GM12878 (cell line): ENCODE results near the gene INHBE. TPM values are rescaled to one million over a fixed set of nuclear protein-coding genes. Genes with fewer than 3 reads are reported as not detected.

ENCODE experiments used
- ATAC-seq: fragments of 200-7000 bp; cut with Tn5 transposase; 3 replicates; pipeline ENCODE4 v1.9.1; 2020; ENCODE audit warnings: mild to moderate bottlenecking, moderate library complexity
- BruUV-seq: library from RNA; stranded (reverse); fragments of 400-500 nt; replicated peaks from 2 replicates; lab custom pipeline; 2021; lab: Mats Ljungman, UMichigan
- CTCF ChIA-PET: fragments of 300-600 bp; sonication (Branson Sonifier 250); formaldehyde crosslinking; extraction: SDS; loops from one replicate; lab custom pipeline; 2021; ENCODE audit warnings: inconsistent platforms; lab: Yijun Ruan, JAX
- POLR2A ChIA-PET: fragments of 350-600 bp; formaldehyde crosslinking; extraction: SDS; loops from one replicate; lab custom pipeline; 2021; ENCODE audit warnings: inconsistent platforms; lab: Charles Lee
- RAD21 ChIA-PET: fragments of 300-600 bp; sonication (Branson Sonifier 250); formaldehyde crosslinking; loops from one replicate; lab custom pipeline; 2023; ENCODE audit warnings: antibody characterized with exemption; ENCODE audit not compliant: unreplicated experiment; lab: Charles Lee
- SMC1A ChIA-PET: fragments of 300-600 bp; sonication (Branson Sonifier 250); formaldehyde crosslinking; loops from one replicate; lab custom pipeline; 2023; ENCODE audit not compliant: unreplicated experiment, uncharacterized antibody; lab: Charles Lee
- DNase-seq: peaks from one replicate; pipeline ENCODE4 v3.0.0-alpha.2; 2011; ENCODE audit warnings: low read depth, low spot score
- FAIRE-seq: peaks from 3 replicates; lab custom pipeline; 2011; peaks lifted over from hg19 to GRCh38; lab: Jason Lieb, UNC
- H2AFZ ChIP-seq: 2 replicates; pipeline ENCODE4 v1.6.0; 2011; ENCODE audit warnings: low read depth, low read length, control low read depth; ENCODE audit not compliant: control insufficient read depth
- H3K27ac ChIP-seq: 2 replicates; pipeline ENCODE4 v1.5.1; 2011; ENCODE audit warnings: control low read depth; ENCODE audit not compliant: control insufficient read depth, insufficient read depth
- H3K27me3 ChIP-seq, 2 experiments: replicated peaks in 1 of 2; 2 replicates each; pipeline versions ENCODE4 v1.6.0 to v1.6.1; 2011; ENCODE audit warnings: low read length in 1 of 2; ENCODE audit not compliant: control insufficient read depth in 2 of 2, insufficient read depth in 2 of 2
- H3K36me3 ChIP-seq, 2 experiments: 2 replicates each; pipeline ENCODE4 v1.5.1; 2011; ENCODE audit warnings: low read length in 1 of 2; ENCODE audit not compliant: control insufficient read depth in 2 of 2, insufficient read depth in 2 of 2
- H3K4me1 ChIP-seq: 2 replicates; pipeline ENCODE4 v1.6.1; 2011; ENCODE audit warnings: mild to moderate bottlenecking, low read length, moderate library complexity, mixed read lengths; ENCODE audit not compliant: control insufficient read depth, insufficient read depth
- H3K4me2 ChIP-seq: 2 replicates; pipeline ENCODE4 v1.6.0; 2011; ENCODE audit warnings: control low read depth; ENCODE audit not compliant: control insufficient read depth, insufficient read depth
- H3K4me3 ChIP-seq: fragments of 200-600 bp; sonication (generic); 2 replicates; pipeline ENCODE4 v1.5.1; 2016
- H3K79me2 ChIP-seq: 2 replicates; pipeline ENCODE4 v1.6.0; 2011; ENCODE audit warnings: low read length; ENCODE audit not compliant: control insufficient read depth, insufficient read depth
- H3K9ac ChIP-seq: 2 replicates; pipeline ENCODE4 v1.8.0; 2011; ENCODE audit warnings: low read length, control low read depth, mixed read lengths; ENCODE audit not compliant: control insufficient read depth, insufficient read depth
- H3K9me3 ChIP-seq: replicated peaks from 3 replicates; pipeline ENCODE4 v1.5.1; 2011; ENCODE audit warnings: mild to moderate bottlenecking, low read length; ENCODE audit not compliant: control insufficient read depth, insufficient read depth
- H4K20me1 ChIP-seq: 2 replicates; pipeline ENCODE4 v1.6.0; 2011; ENCODE audit not compliant: control insufficient read depth, insufficient read depth
- BCL3 ChIP-seq: IDR thresholded peaks from 2 replicates; pipeline ENCODE4 v1.6.1; 2011; ENCODE audit warnings: borderline replicate concordance, low read depth, mild to moderate bottlenecking, moderate library complexity, low read length; ENCODE audit not compliant: insufficient read depth, poor library complexity, severe bottlenecking
- BHLHE40 ChIP-seq, 2 experiments: fragments of 450-650 bp in 1 of 2; IDR thresholded peaks; 2 replicates each; pipeline ENCODE4 v1.6.1; 2011 to 2017; ENCODE audit warnings: low read depth in 2 of 2, borderline replicate concordance in 1 of 2, improper control_type of control experiment in 1 of 2, low read length in 1 of 2, mild to moderate bottlenecking in 1 of 2
- BRCA1 ChIP-seq: IDR thresholded peaks from 2 replicates; pipeline ENCODE4 v1.6.1; 2011; ENCODE audit warnings: low read depth, low read length, improper control_type of control experiment
- CBX3 ChIP-seq: fragments of 200-600 bp; sonication (generic); IDR thresholded peaks from 2 replicates; pipeline ENCODE4 v1.6.1; 2016; ENCODE audit warnings: low read depth, borderline replicate concordance
- CEBPB ChIP-seq, 2 experiments: fragments of 150-350 bp in 1 of 2; IDR thresholded peaks; 2 replicates each; pipeline ENCODE4 v1.6.1; 2012 to 2014; ENCODE audit warnings: low read depth in 2 of 2, low read length in 2 of 2, borderline replicate concordance in 1 of 2, inconsistent platforms in 1 of 2
- CHD1 ChIP-seq: IDR thresholded peaks from 2 replicates; pipeline ENCODE4 v1.6.1; 2012; ENCODE audit warnings: low read depth, low read length, improper control_type of control experiment
- HDGF ChIP-seq: fragments of 450-650 bp; IDR thresholded peaks from 2 replicates; pipeline ENCODE4 v1.6.1; 2016; ENCODE audit warnings: antibody characterized with exemption
- JUNB ChIP-seq: IDR thresholded peaks from 2 replicates; pipeline ENCODE4 v1.6.1; 2016; ENCODE audit warnings: antibody characterized with exemption, mild to moderate bottlenecking
- JUND ChIP-seq: IDR thresholded peaks from 2 replicates; pipeline ENCODE4 v1.6.1; 2012; ENCODE audit warnings: low read depth, mild to moderate bottlenecking, low read length, improper control_type of control experiment, moderate library complexity
- KLF5 ChIP-seq: fragments of 450-650 bp; IDR thresholded peaks from 2 replicates; pipeline ENCODE4 v1.6.1; 2014; ENCODE audit warnings: mild to moderate bottlenecking; ENCODE audit not compliant: partially characterized antibody
- LARP7 ChIP-seq: fragments of 450-650 bp; IDR thresholded peaks from 2 replicates; pipeline ENCODE4 v1.6.1; 2017; ENCODE audit warnings: mild to moderate bottlenecking
- MTA2 ChIP-seq: fragments of 450-650 bp; IDR thresholded peaks from 2 replicates; pipeline ENCODE4 v1.6.1; 2016; ENCODE audit warnings: low read depth, mild to moderate bottlenecking, moderate library complexity
- MTA3 ChIP-seq: IDR thresholded peaks from 2 replicates; pipeline ENCODE4 v1.6.1; 2012; ENCODE audit warnings: low read length, inconsistent platforms, borderline replicate concordance
- PAX5 ChIP-seq: IDR thresholded peaks from 2 replicates; pipeline ENCODE4 v1.6.1; 2011; ENCODE audit warnings: low read depth, low read length, borderline replicate concordance
- RUNX3 ChIP-seq: IDR thresholded peaks from 2 replicates; pipeline ENCODE4 v1.6.1; 2012; ENCODE audit warnings: low read length, inconsistent platforms
- SMAD5 ChIP-seq: IDR thresholded peaks from 2 replicates; pipeline ENCODE4 v1.6.1; 2016; ENCODE audit warnings: antibody characterized with exemption, low read depth
- SUPT20H ChIP-seq: IDR thresholded peaks from 2 replicates; pipeline ENCODE4 v1.6.1; 2011; ENCODE audit warnings: low read depth, mild to moderate bottlenecking, low read length, moderate library complexity, borderline replicate concordance; ENCODE audit not compliant: control insufficient read depth
- TBL1XR1 ChIP-seq: IDR thresholded peaks from 2 replicates; pipeline ENCODE4 v1.6.1; 2012; ENCODE audit warnings: low read depth, low read length, improper control_type of control experiment
- WGBS: methylation state at CpG from one replicate; pipeline ENCODE4 v1.1.6; 2016; ENCODE audit warnings: low lambda C conversion rate; ENCODE audit not compliant: insufficient replicate concordance, insufficient coverage; ENCODE audit errors: missing lambda C conversion rate; 5-methylcytosine and 5-hydroxymethylcytosine counted together
- in situ Hi-C: fragments of 300-500 bp; cut with MboI; formaldehyde crosslinking; loops from 9 replicates; pipeline ENCODE4 v1.14.3; 2018; ENCODE audit warnings: mixed read lengths
- intact Hi-C: fragments of 100-400 bp; cut with micrococcal nuclease; formaldehyde crosslinking; loops from one replicate; pipeline ENCODE4 v1.14.2; 2022; ENCODE audit not compliant: unreplicated experiment
- polyA plus RNA-seq, 11 experiments: library from polyadenylated mRNA; depleted of rRNA in 4 of 11; unstranded in 6 of 11; stranded (reverse) in 5 of 11; fragments of >200 nt; fragmentation: Nextera tagmentation in 4 of 11; fragmentation: Illumina TruSeq in 1 of 11; extraction: Ambion mirVana in 4 of 11; extraction: Trizol in 1 of 11; gene quantifications; 1 replicate in 1 of 11; 2 replicates in 10 of 11; pipeline versions ENCODE4 v1.2.1 to v1.2.3, GENCODE V29; 2011 to 2016; ENCODE audit warnings: inconsistent platforms in 2 of 11, missing spikeins in 2 of 11, low read depth in 1 of 11
- total RNA-seq, 4 experiments: library from RNA; depleted of rRNA in 3 of 4; stranded (reverse); fragments of >200 nt in 3 of 4; fragmentation: Illumina TruSeq in 1 of 4; extraction: Trizol in 1 of 4; gene quantifications; 2 replicates each; pipeline versions ENCODE4 v1.2.1 to v1.2.3, GENCODE V29; 2013 to 2021

The INHBE gene
- total and polyA plus RNA-seq, 10 of the 15 experiments (the other 5 are each of a cell fraction or from before 2014, with no cell fraction given) = 0.09 to 2.5 (median 0.37) TPM

DNA sequence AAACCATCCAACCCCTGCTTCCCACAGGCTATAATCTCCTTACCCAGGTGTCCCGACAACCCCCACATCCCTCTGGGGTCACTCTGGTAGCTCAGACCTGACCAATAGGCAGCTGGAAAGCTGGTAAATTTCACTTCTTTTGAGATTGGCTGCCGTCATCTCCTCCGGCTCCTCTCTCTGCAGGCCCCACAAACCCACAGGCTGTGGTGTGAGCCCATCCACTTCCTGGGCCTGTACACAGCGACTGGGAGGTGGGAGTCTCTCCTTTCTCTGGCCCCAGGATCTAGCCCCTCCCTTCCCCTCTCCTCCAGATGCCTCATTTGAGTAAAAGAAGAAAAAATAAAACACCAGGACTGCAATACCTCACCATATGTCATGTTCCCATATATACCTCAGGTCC is 19.8 kb upstream of the INHBE start:
- H3K4me3 ChIP-seq = no peak overlapping the region
- POLR2A ChIA-PET = no interaction called here
- no peak for DNase-seq
- 41% methylated on average over 4 of the region's 4 CpGs for WGBS
- no peak overlapping the region for H3K27ac ChIP-seq
- in situ Hi-C loops = no loop called here
- TF ChIP-seq RUNX3 (peak; percentile 49), BHLHE40 (IDR thresholded peaks at IDR 0.05; ENCODE audit: borderline replicate concordance in 1 of 2, low read depth in 2 of 2, low read length in 1 of 2) (no peak), BRCA1 (no peak), CBX3 (no peak), KLF5 (no peak), MTA2 (no peak)
- TF ChIP-seq, all 136 proteins: peak for 1
- Histone ChIP-seq H2AFZ (no peak overlapping the region), H4K20me1 (no peaks in the 10 kb centered on the region), H3K36me3 (no peaks in the 10 kb centered on the region), H3K9ac (no peak overlapping the region), H3K79me2 (peaks cover 5% of the 10 kb centered on the region), H3K27me3 (no peaks in the 10 kb centered on the region), H3K9me3 (no peaks in the 10 kb centered on the region), H3K4me1 (peaks cover 5% of the 10 kb centered on the region; the same call in 1 of the 2 replicates), H3K4me2 (no peak overlapping the region)
- intact Hi-C loops = no loop called here
- BruUV-seq = no TSS peak
- ChIA-PET CTCF (interaction anchor here (0.6 to 3.3 kb wide), 9 partner anchors 10 to 368 kb away, joined by 3 to 20 read pairs (median 4); partner anchors contain the start of gene INHBE), RAD21 (interaction anchor here (1.9 to 4.6 kb wide), 2 partner anchors 18 to 23 kb away, joined by 4 to 31 read pairs; no protein-coding TSS in a partner anchor), SMC1A (interaction anchor here (1.0 to 1.4 kb wide), 4 partner anchors 17 to 146 kb away, joined by 3 to 4 read pairs (median 4); no protein-coding TSS in a partner anchor)
- FAIRE-seq (no peak), ATAC-seq (no peak)

DNA sequence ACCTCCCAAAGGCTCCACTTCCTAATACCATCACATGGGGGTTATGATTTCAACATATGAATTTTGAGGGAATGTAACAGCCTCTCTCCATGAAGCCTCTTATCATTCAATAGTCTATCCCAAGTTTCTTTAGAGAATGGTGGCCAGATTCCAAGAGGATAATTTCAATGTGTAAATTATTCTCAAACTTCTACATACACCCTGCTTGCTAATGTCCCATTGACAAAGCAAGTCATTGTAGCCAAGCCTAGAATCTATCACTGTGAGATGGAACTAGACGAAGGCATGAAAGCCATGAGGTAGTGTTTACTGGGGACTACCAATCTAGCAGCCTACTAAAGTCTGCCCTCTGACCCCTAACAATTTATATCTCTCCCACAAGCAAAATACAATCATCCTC is 16.7 kb upstream of the INHBE start:
- ChIA-PET RAD21 (no interaction called here), POLR2A (no interaction called here), SMC1A (interaction anchor here (0.9 kb wide), 1 partner anchor 12 kb away, joined by 3 read pairs; no protein-coding TSS in a partner anchor), CTCF (interaction anchor here (0.5 to 3.4 kb wide), 2 partner anchors 15 to 375 kb away, joined by 3 to 25 read pairs; partner anchors contain the start of gene INHBE)
- 90% methylated on average over 1 of the region's 1 CpG for WGBS
- Histone ChIP-seq H3K4me2 (no peak overlapping the region), H2AFZ (no peak overlapping the region), H3K27me3 (no peaks in the 10 kb centered on the region), H3K9me3 (no peaks in the 10 kb centered on the region; the same call in 1 of the 3 replicates), H3K4me1 (no peaks in the 10 kb centered on the region), H3K36me3 (no peaks in the 10 kb centered on the region), H3K79me2 (no peaks in the 10 kb centered on the region), H3K9ac (no peak overlapping the region), H4K20me1 (no peaks in the 10 kb centered on the region), H3K27ac (no peak overlapping the region), H3K4me3 (no peak overlapping the region)
- DNase-seq = no peak
- FAIRE-seq = no peak
- in situ Hi-C loops (no loop called here), intact Hi-C loops (no loop called here)
- no peak for ATAC-seq
- TF ChIP-seq JUNB (no peak), CHD1 (no peak), PAX5 (no peak), JUND (no peak), SUPT20H (no peak), CEBPB (IDR thresholded peaks at IDR 0.05; ENCODE audit: borderline replicate concordance in 1 of 2, low read depth in 2 of 2, low read length in 2 of 2) (no peak), LARP7 (no peak), TBL1XR1 (no peak), BCL3 (no peak), MTA3 (no peak), HDGF (no peak), SMAD5 (no peak)
- BruUV-seq = no TSS peak
